HG03575 (cell line): Measurements from ENCODE around the gene MX2.
"Not testable (repeated sequence)": the region's sequence is repeated elsewhere in the genome, so short reads cannot be mapped to it uniquely, and the experiment has no call there.

Source experiments
- ATAC-seq: cut with Tn5 transposase; IDR thresholded peaks from one replicate; pipeline ENCODE4 v1.9.1; 2021; ENCODE audit not compliant: unreplicated experiment, insufficient number of reproducible peaks, low FRiP score; ENCODE audit errors: extremely low read depth

MX2 gene

DNA sequence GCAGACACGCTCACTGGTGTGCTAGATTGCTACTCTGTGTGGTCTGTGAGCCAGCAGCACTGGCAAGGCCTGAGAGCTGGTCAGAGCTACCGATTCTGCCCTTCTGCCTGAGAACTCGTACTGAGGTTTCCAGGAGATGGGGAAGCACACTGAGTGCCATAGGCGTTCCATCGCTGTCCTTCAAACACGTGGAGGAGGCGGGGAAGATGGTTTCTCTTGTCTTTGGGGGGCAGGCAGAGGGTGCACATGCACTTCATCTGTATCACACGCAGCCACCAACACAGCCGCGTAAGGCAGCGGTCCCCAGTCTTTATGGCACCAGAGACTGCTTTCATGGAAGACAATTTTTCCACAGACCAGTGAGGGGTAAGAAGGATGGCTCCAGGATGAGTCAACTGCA is 40.4 kb downstream of the MX2 start:
- no peak for ATAC-seq

DNA sequence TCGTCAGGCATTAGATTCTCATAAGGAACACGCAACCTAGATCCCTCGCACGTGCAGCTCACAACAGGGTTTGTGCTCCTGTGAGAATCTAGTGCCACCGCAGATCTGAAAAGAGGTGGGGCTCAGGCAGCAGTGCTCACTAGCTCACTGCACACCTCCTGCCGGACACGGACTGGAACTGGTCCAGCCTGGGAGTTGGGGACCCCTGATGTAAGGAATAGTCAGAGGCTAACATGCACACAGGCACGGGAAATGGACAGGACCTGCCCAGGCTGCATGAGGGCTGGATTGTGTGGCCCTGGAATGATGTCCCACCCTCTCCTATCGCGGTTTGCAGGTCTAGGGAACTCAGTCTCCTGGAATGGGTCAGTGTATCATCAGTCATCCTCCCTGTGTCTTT is 41.0 kb downstream of the MX2 start:
- ATAC-seq = no peak

GRCh38 chr21:41403331-41403730 is 41.5 kb downstream of the MX2 start:
- ATAC-seq = no peak

GRCh38 chr21:41403966-41404365 is 42.1 kb downstream of the MX2 start:
- ATAC-seq = no peak

GRCh38 chr21:41405321-41405720 is 43.5 kb downstream of the MX2 start:
- no peak for ATAC-seq

DNA sequence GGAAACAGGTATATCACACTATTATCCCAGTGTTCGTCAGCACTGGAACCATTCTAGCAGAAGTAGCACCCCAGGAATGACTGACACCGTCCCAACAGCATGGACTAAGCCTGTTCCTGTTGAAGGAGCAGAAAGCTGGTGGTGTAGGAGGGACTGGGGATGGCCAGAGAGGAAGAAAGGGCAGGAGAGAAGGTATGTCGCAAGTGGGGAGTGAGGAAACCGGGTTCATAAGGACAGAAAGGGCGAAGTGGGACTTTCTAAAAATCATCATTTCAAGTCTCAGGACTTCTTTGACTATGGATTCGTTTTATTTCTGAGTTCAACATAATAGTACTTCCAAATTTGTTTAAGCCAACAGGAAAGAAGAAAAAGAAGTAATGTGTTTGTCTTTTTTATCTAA is 44.5 kb downstream of the MX2 start:
- ATAC-seq = no peak

- no peak for ATAC-seq
Measured at GRCh38 chr21:41407541-41408460, 46.0 kb downstream of the MX2 start.

DNA sequence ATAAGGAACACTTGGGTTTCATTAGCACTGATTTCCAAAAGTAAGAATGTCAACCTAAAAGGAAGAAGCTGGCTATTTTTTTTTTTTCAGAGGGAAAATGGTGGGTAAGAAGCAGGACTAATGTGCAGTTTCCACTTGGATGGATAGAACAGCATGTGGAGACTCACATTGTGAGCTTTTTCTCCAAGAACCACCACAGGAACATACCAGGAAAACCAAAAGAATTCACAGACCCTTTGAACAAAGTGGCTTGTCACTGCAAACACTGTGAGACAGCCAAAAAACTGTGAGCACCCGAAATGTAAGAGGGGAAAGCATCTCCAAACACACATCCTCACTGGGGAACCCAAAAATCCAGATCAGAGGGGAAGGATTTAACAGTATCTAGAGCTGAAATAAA is 48.5 kb downstream of the MX2 start:
- ATAC-seq = no peak

GRCh38 chr21:41410767-41411448 is 49.1 kb downstream of the MX2 start:
- ATAC-seq = no peak

DNA sequence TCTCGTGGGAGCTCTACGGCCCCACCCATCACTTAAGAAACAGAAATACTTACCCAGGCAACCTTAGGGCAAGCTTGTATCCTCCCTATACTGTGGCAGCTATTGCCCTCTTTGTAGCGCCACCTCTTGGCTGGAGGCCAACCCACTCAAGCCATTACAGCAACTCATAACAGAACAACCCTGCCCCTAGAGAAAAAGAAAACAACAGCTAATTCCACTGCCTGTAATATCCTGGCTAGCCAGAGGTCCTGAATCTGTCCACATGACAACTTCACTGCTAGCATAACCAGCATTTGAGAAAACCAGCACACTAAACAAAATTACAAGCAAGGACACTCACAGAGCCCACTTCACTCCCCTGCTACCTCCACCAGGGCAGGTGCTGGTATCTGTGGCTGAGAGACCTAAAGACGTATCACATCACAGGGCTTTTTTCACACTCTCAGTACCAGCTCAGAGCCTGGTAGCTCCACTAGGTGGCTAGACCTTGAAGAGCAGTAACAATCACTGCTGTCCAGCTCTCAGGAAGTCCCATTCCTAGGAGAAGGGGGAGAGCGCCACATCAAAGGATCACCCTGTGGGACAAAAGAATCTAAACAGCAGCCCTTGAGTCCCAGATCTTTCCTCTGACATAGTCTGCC is 49.7 kb downstream of the MX2 start:
- no peak for ATAC-seq

DNA sequence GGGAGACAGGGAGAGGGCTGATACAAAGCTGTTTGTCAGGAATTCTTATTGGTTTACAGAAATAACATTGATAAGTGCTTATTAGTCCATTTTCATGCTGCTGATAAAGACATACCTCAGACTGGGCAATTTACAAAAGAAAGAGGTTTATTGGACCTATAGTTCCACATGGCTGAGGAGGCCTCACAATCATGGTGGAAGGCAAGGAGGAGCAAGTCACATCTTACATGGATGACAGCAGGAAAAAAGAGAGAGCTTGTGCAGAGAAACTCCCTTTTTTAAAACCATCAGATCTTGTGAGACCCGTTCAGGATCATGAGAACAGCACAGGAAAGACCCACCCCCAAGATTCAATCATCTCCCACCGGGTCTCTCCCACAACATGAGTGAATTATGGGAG is 55.7 kb downstream of the MX2 start:
- not testable (repeated sequence) for ATAC-seq

DNA sequence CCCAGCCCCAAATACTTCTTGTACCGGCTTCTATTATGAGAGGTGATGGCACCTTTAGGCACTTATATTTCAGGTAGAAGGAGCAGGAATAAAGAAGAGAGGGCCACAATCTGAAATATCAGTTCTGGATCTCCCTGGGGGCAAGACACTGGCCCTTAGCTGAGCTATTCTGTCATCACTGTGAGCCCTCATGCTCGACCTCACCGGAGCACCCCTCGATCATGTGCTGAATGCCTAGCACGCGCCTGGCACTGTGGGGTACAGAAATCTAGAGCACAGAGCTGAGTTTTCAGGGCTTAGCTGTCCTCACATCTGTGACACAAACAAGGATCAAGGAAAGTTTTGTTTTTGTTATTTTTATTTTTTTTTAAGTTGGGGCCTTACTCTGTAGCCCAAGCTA is 56.6 kb downstream of the MX2 start:
- no peak for ATAC-seq

- ATAC-seq = no peak
Measured at GRCh38 chr21:41418956-41419680, 57.3 kb downstream of the MX2 start.

DNA sequence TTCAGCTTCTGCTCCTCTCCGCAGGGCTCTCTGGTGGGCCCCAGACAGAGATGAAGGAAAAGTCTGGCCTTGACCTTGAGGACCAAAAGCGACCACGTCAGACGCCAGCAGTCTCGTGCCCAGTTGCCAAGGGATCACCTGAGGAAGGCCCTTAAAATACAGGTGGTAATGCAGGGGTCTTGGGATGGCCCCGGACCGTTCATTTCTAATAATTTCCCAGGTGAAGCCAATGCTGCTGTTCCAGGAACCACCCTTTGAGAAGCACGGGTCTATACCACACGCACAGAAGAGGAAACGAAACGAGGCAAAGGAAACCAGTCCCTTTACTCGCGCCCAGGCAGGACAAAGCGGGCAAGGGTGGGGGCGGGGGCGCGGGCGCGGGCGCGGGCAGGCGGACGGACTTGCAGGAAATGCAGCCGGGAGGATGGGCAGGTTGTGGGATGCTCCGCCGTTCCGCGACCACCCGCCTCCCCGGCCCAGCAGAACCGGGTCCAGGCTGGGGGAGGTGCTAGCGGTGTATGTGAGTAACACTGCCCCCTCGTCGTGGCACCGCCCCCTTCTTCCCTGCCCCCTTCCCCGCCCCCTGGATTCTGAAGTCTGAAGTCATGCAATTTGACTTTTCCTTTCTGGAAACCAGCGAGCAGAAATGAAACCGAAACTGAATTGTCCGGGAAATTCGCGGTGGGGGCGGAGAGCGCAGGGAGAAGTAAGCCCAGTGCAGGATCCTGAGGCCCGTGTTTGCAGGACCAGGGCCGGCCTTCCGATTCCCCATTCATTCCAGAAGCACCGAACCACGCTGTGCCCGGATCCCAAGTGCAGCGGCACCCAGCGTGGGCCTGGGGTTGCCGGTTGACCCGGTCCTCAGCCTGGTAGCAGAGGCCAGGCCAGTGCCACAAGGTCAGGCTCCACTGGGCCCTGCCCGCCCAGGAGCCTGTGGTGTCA is 58.4 kb downstream of the MX2 start:
- ATAC-seq = no peak

DNA sequence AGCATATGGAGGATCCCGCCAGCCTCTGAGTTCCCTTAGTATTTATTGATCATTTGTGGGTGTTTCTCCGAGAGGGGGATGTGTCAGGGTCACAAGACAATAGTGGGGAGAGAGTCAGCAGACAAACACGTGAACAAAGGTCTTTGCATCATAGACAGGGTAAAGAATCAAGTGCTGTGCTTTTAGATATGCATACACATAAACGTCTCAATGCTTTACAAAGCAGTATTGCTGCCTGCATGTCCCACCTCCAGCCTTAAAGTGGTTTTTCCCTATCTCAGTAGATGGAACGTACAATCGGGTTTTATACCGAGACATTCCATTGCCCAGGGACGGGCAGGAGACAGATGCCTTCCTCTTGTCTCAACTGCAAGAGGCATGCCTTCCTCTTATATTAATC is 59.2 kb downstream of the MX2 start:
- ATAC-seq = not testable (repeated sequence)

GRCh38 chr21:41422546-41423304 is 60.9 kb downstream of the MX2 start:
- ATAC-seq = no peak

GRCh38 chr21:41423305-41423636 is 61.4 kb downstream of the MX2 start:
- ATAC-seq = not testable (repeated sequence)

DNA sequence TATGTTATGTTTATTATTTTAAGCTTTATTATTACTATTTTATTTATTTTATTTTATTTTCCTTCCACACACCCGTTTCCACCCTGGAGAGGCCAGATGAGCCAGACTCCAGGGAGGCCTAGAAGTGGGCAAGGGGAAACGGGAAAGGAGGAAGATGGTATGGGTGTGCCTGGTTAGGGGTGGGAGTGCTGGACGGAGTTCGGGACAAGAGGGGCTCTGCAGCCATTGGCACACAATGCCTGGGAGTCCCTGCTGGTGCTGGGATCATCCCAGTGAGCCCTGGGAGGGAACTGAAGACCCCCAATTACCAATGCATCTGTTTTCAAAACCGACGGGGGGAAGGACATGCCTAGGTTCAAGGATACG is 63.7 kb downstream of the MX2 start:
- ATAC-seq = no peak
